22Rv1 (cell line): ENCODE data around the gene QSOX2.

Experiments used
- ZFX ChIP-seq: fragments of 450-650 bp; IDR thresholded peaks from 2 replicates; pipeline ENCODE4 v1.6.1; 2017; ENCODE audit warnings: antibody characterized with exemption, borderline replicate concordance
- TF ChIP-seq, protein P1 (sequence below): fragments of 450-650 bp; IDR thresholded peaks from 2 replicates; pipeline ENCODE4 v1.5.1; 2017; ENCODE audit warnings: mild to moderate bottlenecking

DNA sequence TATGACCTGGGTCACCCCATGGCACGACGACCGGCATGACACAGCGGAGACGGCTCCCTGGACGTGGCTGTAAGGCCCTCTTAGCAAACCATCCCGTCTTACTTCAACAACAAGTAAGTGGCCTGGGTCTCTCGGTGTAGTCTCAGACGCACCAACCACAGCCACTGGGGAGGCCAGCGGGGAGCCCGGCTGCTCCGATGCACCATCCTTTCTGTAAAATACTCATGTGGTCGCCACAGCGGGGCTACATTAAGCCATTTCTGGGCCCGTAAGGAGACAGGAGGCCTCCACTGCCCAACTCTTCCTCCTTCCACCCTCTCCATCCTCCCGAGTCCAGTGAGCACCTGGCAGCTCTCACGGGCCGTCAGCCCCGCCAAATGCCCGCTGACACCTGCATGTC is 4.7 kb downstream of the QSOX2 start:
- TF ChIP-seq, protein P1, sequence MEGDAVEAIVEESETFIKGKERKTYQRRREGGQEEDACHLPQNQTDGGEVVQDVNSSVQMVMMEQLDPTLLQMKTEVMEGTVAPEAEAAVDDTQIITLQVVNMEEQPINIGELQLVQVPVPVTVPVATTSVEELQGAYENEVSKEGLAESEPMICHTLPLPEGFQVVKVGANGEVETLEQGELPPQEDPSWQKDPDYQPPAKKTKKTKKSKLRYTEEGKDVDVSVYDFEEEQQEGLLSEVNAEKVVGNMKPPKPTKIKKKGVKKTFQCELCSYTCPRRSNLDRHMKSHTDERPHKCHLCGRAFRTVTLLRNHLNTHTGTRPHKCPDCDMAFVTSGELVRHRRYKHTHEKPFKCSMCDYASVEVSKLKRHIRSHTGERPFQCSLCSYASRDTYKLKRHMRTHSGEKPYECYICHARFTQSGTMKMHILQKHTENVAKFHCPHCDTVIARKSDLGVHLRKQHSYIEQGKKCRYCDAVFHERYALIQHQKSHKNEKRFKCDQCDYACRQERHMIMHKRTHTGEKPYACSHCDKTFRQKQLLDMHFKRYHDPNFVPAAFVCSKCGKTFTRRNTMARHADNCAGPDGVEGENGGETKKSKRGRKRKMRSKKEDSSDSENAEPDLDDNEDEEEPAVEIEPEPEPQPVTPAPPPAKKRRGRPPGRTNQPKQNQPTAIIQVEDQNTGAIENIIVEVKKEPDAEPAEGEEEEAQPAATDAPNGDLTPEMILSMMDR = no peak
- no peak for TF ChIP-seq ZFX
